Measurements from ENCODE around the gene SORCS3.

SORCS3 gene

GRCh38 chr10:104873161-104873560 is 232.1 kb downstream of the SORCS3 start:
- no peak for DNase-seq

GRCh38 chr10:104875561-104875960 is 234.5 kb downstream of the SORCS3 start:
- DNase-seq: no peak

GRCh38 chr10:104880624-104881398 is 239.7 kb downstream of the SORCS3 start:
- DNase-seq: no peak

- DNase-seq: no peak
Measured at GRCh38 chr10:104881740-104882139, 240.7 kb downstream of the SORCS3 start.

- no peak for DNase-seq
Measured at GRCh38 chr10:104892879-104893617, 252.0 kb downstream of the SORCS3 start.

- no peak for DNase-seq
Measured at GRCh38 chr10:104893701-104894100, 252.6 kb downstream of the SORCS3 start.

GRCh38 chr10:104894681-104895080 is 253.6 kb downstream of the SORCS3 start:
- no peak for DNase-seq

- DNase-seq: no peak
Measured at GRCh38 chr10:104895541-104895940, 254.5 kb downstream of the SORCS3 start.

- no peak for DNase-seq
Measured at GRCh38 chr10:104895981-104896380, 254.9 kb downstream of the SORCS3 start.

- no peak for DNase-seq
Measured at GRCh38 chr10:104897696-104898095, 256.6 kb downstream of the SORCS3 start.

- no peak for DNase-seq
Measured at GRCh38 chr10:104899779-104900178, 258.7 kb downstream of the SORCS3 start.

GRCh38 chr10:104903433-104903832 is 262.3 kb downstream of the SORCS3 start:
- no peak for DNase-seq

GRCh38 chr10:104904753-104905323 is 263.7 kb downstream of the SORCS3 start:
- no peak for DNase-seq

GRCh38 chr10:104906112-104906511 is 265.0 kb downstream of the SORCS3 start:
- no peak for DNase-seq

GRCh38 chr10:104907521-104907920 is 266.4 kb downstream of the SORCS3 start:
- DNase-seq: no peak

- no peak for DNase-seq
Measured at GRCh38 chr10:104908581-104908980, 267.5 kb downstream of the SORCS3 start.

- no peak for DNase-seq
Measured at GRCh38 chr10:104910712-104911111, 269.6 kb downstream of the SORCS3 start.

GRCh38 chr10:104913390-104913789 is 272.3 kb downstream of the SORCS3 start:
- DNase-seq: no peak

GRCh38 chr10:104920476-104920875 is 279.4 kb downstream of the SORCS3 start:
- no peak for DNase-seq

- DNase-seq: no peak
Measured at GRCh38 chr10:104921763-104922162, 280.7 kb downstream of the SORCS3 start.

GRCh38 chr10:104922810-104923209 is 281.7 kb downstream of the SORCS3 start:
- DNase-seq: no peak

GRCh38 chr10:104923501-104923900 is 282.4 kb downstream of the SORCS3 start:
- no peak for DNase-seq

GRCh38 chr10:104924101-104924795 is 283.2 kb downstream of the SORCS3 start:
- DNase-seq: no peak
